CD4-positive, alpha-beta memory T cell (primary cell): ENCODE results near the gene DNAJB2. TPM values are rescaled to one million over a fixed set of nuclear protein-coding genes. Genes with fewer than 3 reads are reported as not detected.

Source experiments
- CTCF ChIA-PET: fragments of 350-600 bp; sonication (Branson Sonifier 250); formaldehyde crosslinking; loops from one replicate; lab custom pipeline; 2021; ENCODE audit warnings: inconsistent platforms; ENCODE audit not compliant: partially characterized antibody; lab: Charles Lee
- POLR2A ChIA-PET: fragments of 350-600 bp; sonication (Branson Sonifier 250); formaldehyde crosslinking; loops from one replicate; lab custom pipeline; 2021; ENCODE audit not compliant: partially characterized antibody; lab: Charles Lee
- DNase-seq, 5 donors: peaks; one replicate each; pipeline versions ENCODE4 v3.0.0 to v3.0.0-alpha.2; 2020 to 2022; ENCODE audit warnings: mixed read lengths in 1 of 5
- H3K27ac ChIP-seq: one replicate; pipeline ENCODE4 v1.7.0; 2013; ENCODE audit warnings: low read depth, low read length
- H3K27me3 ChIP-seq: 2 replicates; pipeline ENCODE4 v1.7.0; 2013; ENCODE audit warnings: mild to moderate bottlenecking, low read length, moderate library complexity; ENCODE audit not compliant: insufficient read depth
- H3K36me3 ChIP-seq: 2 replicates; pipeline ENCODE4 v1.7.0; 2013; ENCODE audit warnings: mild to moderate bottlenecking, low read length, moderate library complexity; ENCODE audit not compliant: insufficient read depth
- H3K4me1 ChIP-seq: 2 replicates; pipeline ENCODE4 v1.7.0; 2013; ENCODE audit warnings: mild to moderate bottlenecking, low read length, moderate library complexity; ENCODE audit not compliant: insufficient read depth
- H3K4me3 ChIP-seq, 2 donors: one replicate each; pipeline ENCODE4 v1.7.0; 2013; ENCODE audit warnings: low read length in 2 of 2, mild to moderate bottlenecking in 1 of 2
- H3K9me3 ChIP-seq, 2 donors: one replicate each; pipeline ENCODE4 v1.7.0; 2013; ENCODE audit warnings: low read length in 2 of 2, control low read depth in 1 of 2; ENCODE audit not compliant: control insufficient read depth in 1 of 2
- H3K27ac Mint-ChIP-seq, 7 donors: one replicate each; pipeline ENCODE4 v1.8.0; 2020 to 2021; ENCODE audit warnings: mixed read lengths in 7 of 7, mild to moderate bottlenecking in 6 of 7, inconsistent platforms in 3 of 7, moderate library complexity in 3 of 7
- H3K27me3 Mint-ChIP-seq, 2 donors: one replicate each; pipeline ENCODE4 v1.8.0; 2020 to 2021; ENCODE audit warnings: mixed read lengths in 2 of 2
- H3K36me3 Mint-ChIP-seq, 2 donors: one replicate each; pipeline ENCODE4 v1.8.0; 2020 to 2021; ENCODE audit warnings: mixed read lengths in 2 of 2, inconsistent platforms in 1 of 2, mild to moderate bottlenecking in 1 of 2
- H3K4me1 Mint-ChIP-seq, 4 donors: one replicate each; pipeline ENCODE4 v1.8.0; 2020 to 2021; ENCODE audit warnings: mixed read lengths in 4 of 4, mild to moderate bottlenecking in 1 of 4
- H3K4me3 Mint-ChIP-seq, 8 donors: one replicate each; pipeline ENCODE4 v1.8.0; 2020 to 2021; ENCODE audit warnings: mixed read lengths in 8 of 8, mild to moderate bottlenecking in 7 of 8, moderate library complexity in 6 of 8, inconsistent platforms in 3 of 8
- H3K9me3 Mint-ChIP-seq, 8 donors: one replicate each; pipeline ENCODE4 v1.8.0; 2020 to 2021; ENCODE audit warnings: mixed read lengths in 8 of 8, mild to moderate bottlenecking in 5 of 8, inconsistent platforms in 3 of 8, moderate library complexity in 1 of 8
- intact Hi-C: fragments of 100-400 bp; cut with micrococcal nuclease; formaldehyde crosslinking; loops from one replicate; pipeline ENCODE4 v1.15.1; 2023
- microRNA-seq: library from miRNA; unstranded; fragments of <30 nt; microRNA quantifications from one replicate; pipeline ENCODE4 v1.2.0, GENCODE V29; 2021; ENCODE audit warnings: borderline replicate concordance, borderline number of aligned reads, borderline microRNAs expressed, mixed read lengths
- polyA plus RNA-seq, 2 donors: library from polyadenylated mRNA; unstranded; fragments of 300-500 nt; fragmentation: Illumina TruSeq; gene quantifications; one replicate each; pipeline ENCODE4 v1.2.3, GENCODE V29; 2021
- total RNA-seq, 2 experiments: library from RNA; stranded (reverse); gene quantifications; one replicate each; pipeline ENCODE4 v1.2.3, GENCODE V29; 2021

Gene DNAJB2
- total and polyA plus RNA-seq, 4 experiments from 2014 or later: 4.1 to 117 (median 58.6) TPM

- H3K36me3 Mint-ChIP-seq: peaks cover 0 to 6% of the 10 kb centered on the region in 2 donors
- H3K4me1 Mint-ChIP-seq: no peaks in the 10 kb centered on the region
- H3K4me1 ChIP-seq: no peaks in the 10 kb centered on the region
- no peaks in the 10 kb centered on the region for H3K9me3 ChIP-seq
- H3K27me3 Mint-ChIP-seq: peaks cover 37 to 58% of the 10 kb centered on the region in 2 donors
- no peak overlapping the region for H3K27ac ChIP-seq
- peaks cover 25% of the 10 kb centered on the region for H3K27me3 ChIP-seq
- peaks cover 3 to 41% (median 22%) of the 10 kb centered on the region in 8 donors for H3K9me3 Mint-ChIP-seq
- no peaks in the 10 kb centered on the region for H3K36me3 ChIP-seq
- ChIA-PET CTCF (interaction anchor here (1.2 kb wide), 1 partner anchor 17 kb away, joined by 4 read pairs; no protein-coding TSS in a partner anchor), POLR2A (no interaction called here)
- no peak overlapping the region for H3K27ac Mint-ChIP-seq
- no peak overlapping the region for H3K4me3 Mint-ChIP-seq
- no peak for DNase-seq
- H3K4me3 ChIP-seq: no peak overlapping the region
- intact Hi-C loops: no loop called here
Observed at GRCh38 chr2:219335373-219335786, 56.2 kb downstream of the DNAJB2 start.

Small RNA genes within 50 kb of the gene (microRNA-seq; reads per million reads assigned to microRNA genes)
- gene MIR153-1: not detected

Other genes with a start within 250 kb of the DNAJB2 start
- not detected for gene CFAP65, start 237.8 kb upstream of the DNAJB2 start, total RNA-seq
- not detected for gene CFAP65, start 237.8 kb upstream of the DNAJB2 start, polyA plus RNA-seq
- gene IHH, start 218.4 kb upstream of the DNAJB2 start, total RNA-seq: under 1 TPM in 1 of 2 experiments, not detected in 1; 0.17 TPM
- not detected for gene IHH, start 218.4 kb upstream of the DNAJB2 start, polyA plus RNA-seq
- 10 to 100 TPM; 14.1 to 15.5 TPM for gene NHEJ1, start 118.6 kb upstream of the DNAJB2 start, total RNA-seq
- gene NHEJ1, start 118.6 kb upstream of the DNAJB2 start, polyA plus RNA-seq: 10 to 100 TPM; 25.5 to 27.5 TPM
- 10 to 100 TPM; 11.8 to 12.1 TPM for gene SLC23A3, start 109.3 kb upstream of the DNAJB2 start, total RNA-seq
- gene SLC23A3, start 109.3 kb upstream of the DNAJB2 start, polyA plus RNA-seq: not detected
- gene CNPPD1, start 102.4 kb upstream of the DNAJB2 start, total RNA-seq: 10 to 100 TPM; 79.3 to 83.3 TPM
- 10 to 100 TPM; 76.5 to 82.2 TPM for gene CNPPD1, start 102.4 kb upstream of the DNAJB2 start, polyA plus RNA-seq
- 100 to 1,000 TPM; 123 to 128 TPM for gene RETREG2, start 101.1 kb upstream of the DNAJB2 start, total RNA-seq
- gene RETREG2, start 101.1 kb upstream of the DNAJB2 start, polyA plus RNA-seq: 10 to 100 TPM; 76.5 to 82.2 TPM
- 10 to 100 TPM; 73.3 to 79.8 TPM for gene ZFAND2B, start 72.6 kb upstream of the DNAJB2 start, total RNA-seq
- gene ZFAND2B, start 72.6 kb upstream of the DNAJB2 start, polyA plus RNA-seq: 10 to 100 TPM; 76.3 to 81.5 TPM
- gene ABCB6, start 60.4 kb upstream of the DNAJB2 start, total RNA-seq: 10 to 100 TPM; 10.7 to 11.1 TPM
- 1 to 10 TPM; 1.4 to 4.3 TPM for gene ABCB6, start 60.4 kb upstream of the DNAJB2 start, polyA plus RNA-seq
- 10 to 100 TPM; 48.7 to 53.0 TPM for gene ATG9A, start 49.7 kb upstream of the DNAJB2 start, total RNA-seq
- 10 to 100 TPM; 10.3 to 27.8 TPM for gene ATG9A, start 49.7 kb upstream of the DNAJB2 start, polyA plus RNA-seq
- gene ANKZF1, start 49.6 kb upstream of the DNAJB2 start, total RNA-seq: 100 to 1,000 TPM; 244 to 260 TPM
- 10 to 100 TPM; 22.1 to 49.5 TPM for gene ANKZF1, start 49.6 kb upstream of the DNAJB2 start, polyA plus RNA-seq
- 1 to 10 TPM; 1.5 to 2.5 TPM for gene GLB1L, start 33.9 kb upstream of the DNAJB2 start, total RNA-seq
- gene GLB1L, start 33.9 kb upstream of the DNAJB2 start, polyA plus RNA-seq: under 1 TPM; 0.26 to 0.68 TPM
- 10 to 100 TPM; 19.3 to 21.1 TPM for gene STK16, start 33.9 kb upstream of the DNAJB2 start, total RNA-seq
- gene STK16, start 33.9 kb upstream of the DNAJB2 start, polyA plus RNA-seq: 10 to 100 TPM; 15.3 to 15.4 TPM
- gene TUBA4B, start 26.1 kb upstream of the DNAJB2 start, total RNA-seq: not detected
- not detected for gene TUBA4B, start 26.1 kb upstream of the DNAJB2 start, polyA plus RNA-seq
- gene TUBA4A, start 25.4 kb upstream of the DNAJB2 start, total RNA-seq: 100 to 1,000 TPM; 242 to 259 TPM
- gene TUBA4A, start 25.4 kb upstream of the DNAJB2 start, polyA plus RNA-seq: 100 to 1,000 TPM; 157 to 268 TPM
- not detected for gene PTPRN, start 30.0 kb downstream of the DNAJB2 start, total RNA-seq
- gene PTPRN, start 30.0 kb downstream of the DNAJB2 start, polyA plus RNA-seq: under 1 TPM in 1 of 2 donors, not detected in 1; 0.31 TPM
- gene RESP18, start 53.4 kb downstream of the DNAJB2 start, total RNA-seq: not detected
- not detected for gene RESP18, start 53.4 kb downstream of the DNAJB2 start, polyA plus RNA-seq
- 10 to 100 TPM; 70.4 to 75.9 TPM for gene DNPEP, start 108.5 kb downstream of the DNAJB2 start, total RNA-seq
- 10 to 100 TPM; 57.8 to 73.3 TPM for gene DNPEP, start 108.5 kb downstream of the DNAJB2 start, polyA plus RNA-seq
- not detected for gene DES, start 139.0 kb downstream of the DNAJB2 start, total RNA-seq
- gene DES, start 139.0 kb downstream of the DNAJB2 start, polyA plus RNA-seq: not detected
- 1 to 10 TPM; 8.8 to 9.0 TPM for gene SPEG, start 155.5 kb downstream of the DNAJB2 start, total RNA-seq
- under 1 TPM; 0.15 to 0.20 TPM for gene SPEG, start 155.5 kb downstream of the DNAJB2 start, polyA plus RNA-seq
- 10 to 100 TPM; 45.2 to 48.3 TPM for gene GMPPA, start 219.5 kb downstream of the DNAJB2 start, total RNA-seq
- gene GMPPA, start 219.5 kb downstream of the DNAJB2 start, polyA plus RNA-seq: 10 to 100 TPM; 30.4 to 31.0 TPM
- under 1 TPM; 0.09 to 0.22 TPM for gene ASIC4, start 235.1 kb downstream of the DNAJB2 start, total RNA-seq
- not detected for gene ASIC4, start 235.1 kb downstream of the DNAJB2 start, polyA plus RNA-seq